ENCODE results near the gene SRPK3. TPM values are rescaled to one million over a fixed set of nuclear protein-coding genes. Genes with fewer than 3 reads are reported as not detected.

Gene SRPK3
- total and polyA plus RNA-seq, 5 donors from 2014 or later = not detected

- Histone ChIP-seq H3K4me1 (ENCODE audit: control insufficient read depth, insufficient read depth, low read length, poor library complexity, severe bottlenecking) (no peaks in the 10 kb centered on the region), H3K9me3 (ENCODE audit: control insufficient read depth in 2 of 2, low read length in 2 of 2) (no peaks in the 10 kb centered on the region), H3K36me3 (ENCODE audit: control insufficient read depth, insufficient read depth, low read length) (no peaks in the 10 kb centered on the region), H3K4me3 (ENCODE audit: low read depth, low read length) (no peak overlapping the region), H3K27ac (ENCODE audit: insufficient read depth, low read length, poor library complexity, severe bottlenecking) (no peak overlapping the region), H3K27me3 (ENCODE audit: control insufficient read depth, insufficient read depth, low read length) (no peaks in the 10 kb centered on the region)
- ATAC-seq (ENCODE audit: low read depth in 2 of 2) (no peak), DNase-seq (no peak)
- no peaks in the 10 kb centered on the region for H3K4me1 Mint-ChIP-seq
- no peaks in the 10 kb centered on the region for H3K36me3 Mint-ChIP-seq
- no peak overlapping the region for H3K27ac Mint-ChIP-seq
- H3K27me3 Mint-ChIP-seq = no peaks in the 10 kb centered on the region
- no peaks in the 10 kb centered on the region for H3K9me3 Mint-ChIP-seq
- no peak overlapping the region for H3K4me3 Mint-ChIP-seq
Observed at GRCh38 chrX:153769865-153770600, 10.8 kb upstream of the SRPK3 start.

- H3K27me3 Mint-ChIP-seq = no peaks in the 10 kb centered on the region
- H3K4me3 Mint-ChIP-seq = no peak overlapping the region
- no peaks in the 10 kb centered on the region for H3K4me1 ChIP-seq (ENCODE audit: control insufficient read depth, insufficient read depth, low read length, poor library complexity, severe bottlenecking)
- H3K4me1 Mint-ChIP-seq = no peaks in the 10 kb centered on the region
- no peaks in the 10 kb centered on the region for H3K27me3 ChIP-seq (ENCODE audit: control insufficient read depth, insufficient read depth, low read length)
- H3K9me3 ChIP-seq (ENCODE audit: control insufficient read depth in 2 of 2, low read length in 2 of 2) = no peaks in the 10 kb centered on the region
- ATAC-seq (ENCODE audit: low read depth in 2 of 2) (no peak), DNase-seq (no peak)
- no peak overlapping the region for H3K27ac Mint-ChIP-seq
- no peaks in the 10 kb centered on the region for H3K36me3 ChIP-seq (ENCODE audit: control insufficient read depth, insufficient read depth, low read length)
- H3K36me3 Mint-ChIP-seq = no peaks in the 10 kb centered on the region
- H3K9me3 Mint-ChIP-seq = no peaks in the 10 kb centered on the region
- H3K4me3 ChIP-seq (ENCODE audit: low read depth, low read length) = no peak overlapping the region
- no peak overlapping the region for H3K27ac ChIP-seq (ENCODE audit: insufficient read depth, low read length, poor library complexity, severe bottlenecking)
Observed at GRCh38 chrX:153770601-153771414, 10.0 kb upstream of the SRPK3 start.

- no peaks in the 10 kb centered on the region for H3K36me3 Mint-ChIP-seq
- H3K9me3 Mint-ChIP-seq = no peaks in the 10 kb centered on the region
Observed at GRCh38 chrX:153771415-153772315, 9.2 kb upstream of the SRPK3 start.

GRCh38 chrX:153772316-153773217 is 8.3 kb upstream of the SRPK3 start:
- Mint-ChIP-seq H3K27ac (no peak overlapping the region), H3K4me1 (no peaks in the 10 kb centered on the region), H3K4me3 (no peak overlapping the region), H3K36me3 (no peaks in the 10 kb centered on the region), H3K9me3 (no peaks in the 10 kb centered on the region), H3K27me3 (no peaks in the 10 kb centered on the region)
- H3K9me3 ChIP-seq (ENCODE audit: control insufficient read depth in 2 of 2, low read length in 2 of 2) = no peaks in the 10 kb centered on the region
- no peaks in the 10 kb centered on the region for H3K27me3 ChIP-seq (ENCODE audit: control insufficient read depth, insufficient read depth, low read length)
- no peak for ATAC-seq (ENCODE audit: low read depth in 2 of 2)
- no peak overlapping the region for H3K27ac ChIP-seq (ENCODE audit: insufficient read depth, low read length, poor library complexity, severe bottlenecking)
- DNase-seq = no peak
- H3K36me3 ChIP-seq (ENCODE audit: control insufficient read depth, insufficient read depth, low read length) = no peaks in the 10 kb centered on the region
- H3K4me3 ChIP-seq (ENCODE audit: low read depth, low read length) = no peak overlapping the region
- H3K4me1 ChIP-seq (ENCODE audit: control insufficient read depth, insufficient read depth, low read length, poor library complexity, severe bottlenecking) = no peaks in the 10 kb centered on the region

More at GRCh38 chrX:153771415-153772315, 9.2 kb upstream of the SRPK3 start:
- no peak for ATAC-seq (ENCODE audit: low read depth in 2 of 2)
- Mint-ChIP-seq H3K4me1 (no peaks in the 10 kb centered on the region), H3K27ac (no peak overlapping the region), H3K27me3 (no peaks in the 10 kb centered on the region), H3K4me3 (no peak overlapping the region)
- no peak overlapping the region for H3K4me3 ChIP-seq (ENCODE audit: low read depth, low read length)
- H3K36me3 ChIP-seq (ENCODE audit: control insufficient read depth, insufficient read depth, low read length) = no peaks in the 10 kb centered on the region
- no peak overlapping the region for H3K27ac ChIP-seq (ENCODE audit: insufficient read depth, low read length, poor library complexity, severe bottlenecking)
- H3K4me1 ChIP-seq (ENCODE audit: control insufficient read depth, insufficient read depth, low read length, poor library complexity, severe bottlenecking) = no peaks in the 10 kb centered on the region
- no peaks in the 10 kb centered on the region for H3K9me3 ChIP-seq (ENCODE audit: control insufficient read depth in 2 of 2, low read length in 2 of 2)
- DNase-seq = no peak
- no peaks in the 10 kb centered on the region for H3K27me3 ChIP-seq (ENCODE audit: control insufficient read depth, insufficient read depth, low read length)

GRCh38 chrX:153773218-153773611 is 7.6 kb upstream of the SRPK3 start:
- Mint-ChIP-seq H3K4me3 (no peak overlapping the region), H3K4me1 (no peaks in the 10 kb centered on the region), H3K9me3 (no peaks in the 10 kb centered on the region), H3K27me3 (no peaks in the 10 kb centered on the region), H3K27ac (no peak overlapping the region), H3K36me3 (no peaks in the 10 kb centered on the region)
- H3K36me3 ChIP-seq (ENCODE audit: control insufficient read depth, insufficient read depth, low read length) = no peaks in the 10 kb centered on the region
- DNase-seq (no peak), ATAC-seq (ENCODE audit: low read depth in 2 of 2) (no peak)
- H3K27ac ChIP-seq (ENCODE audit: insufficient read depth, low read length, poor library complexity, severe bottlenecking) = no peak overlapping the region
- H3K9me3 ChIP-seq (ENCODE audit: control insufficient read depth in 2 of 2, low read length in 2 of 2) = no peaks in the 10 kb centered on the region
- H3K4me3 ChIP-seq (ENCODE audit: low read depth, low read length) = no peak overlapping the region
- H3K4me1 ChIP-seq (ENCODE audit: control insufficient read depth, insufficient read depth, low read length, poor library complexity, severe bottlenecking) = no peaks in the 10 kb centered on the region
- H3K27me3 ChIP-seq (ENCODE audit: control insufficient read depth, insufficient read depth, low read length) = no peaks in the 10 kb centered on the region

- H3K36me3 Mint-ChIP-seq = no peaks in the 10 kb centered on the region
- H3K27ac Mint-ChIP-seq = no peak overlapping the region
- Histone ChIP-seq H3K4me1 (ENCODE audit: control insufficient read depth, insufficient read depth, low read length, poor library complexity, severe bottlenecking) (no peaks in the 10 kb centered on the region), H3K9me3 (ENCODE audit: control insufficient read depth in 2 of 2, low read length in 2 of 2) (no peaks in the 10 kb centered on the region), H3K4me3 (ENCODE audit: low read depth, low read length) (no peak overlapping the region), H3K27ac (ENCODE audit: insufficient read depth, low read length, poor library complexity, severe bottlenecking) (no peak overlapping the region), H3K36me3 (ENCODE audit: control insufficient read depth, insufficient read depth, low read length) (no peaks in the 10 kb centered on the region), H3K27me3 (ENCODE audit: control insufficient read depth, insufficient read depth, low read length) (no peaks in the 10 kb centered on the region)
- DNase-seq (no peak), ATAC-seq (ENCODE audit: low read depth in 2 of 2) (no peak)
- H3K27me3 Mint-ChIP-seq = no peaks in the 10 kb centered on the region
- no peak overlapping the region for H3K4me3 Mint-ChIP-seq
- H3K9me3 Mint-ChIP-seq = no peaks in the 10 kb centered on the region
- H3K4me1 Mint-ChIP-seq = no peaks in the 10 kb centered on the region
Observed at GRCh38 chrX:153773741-153774575, 6.9 kb upstream of the SRPK3 start.
